HG03565 (cell line): Measurements from ENCODE around the gene BCLAF1.
"Not testable (repeated sequence)": the region's sequence is repeated elsewhere in the genome, so short reads cannot be mapped to it uniquely, and the experiment has no call there.

ENCODE experiments used
- ATAC-seq: cut with Tn5 transposase; IDR thresholded peaks from one replicate; pipeline ENCODE4 v1.9.1; 2021; ENCODE audit warnings: mild to moderate bottlenecking, moderate library complexity; ENCODE audit not compliant: unreplicated experiment

Gene BCLAF1

GRCh38 chr6:136250686-136251008 is 39.0 kb downstream of the BCLAF1 start:
- ATAC-seq = peak; percentile 1

GRCh38 chr6:136249811-136250685 is 39.6 kb downstream of the BCLAF1 start, which contains the start of gene MTFR2:
TSS of gene MTFR2 (minus strand) at chr6:136250311. CDS start at chr6:136249099, 1,212 bp downstream.
- ATAC-seq = peak; percentile 98

GRCh38 chr6:136249336-136249735 is 40.3 kb downstream of the BCLAF1 start:
- no peak for ATAC-seq

GRCh38 chr6:136244061-136244616 is 45.5 kb downstream of the BCLAF1 start:
- ATAC-seq = no peak

GRCh38 chr6:136236466-136237293 is 53.0 kb downstream of the BCLAF1 start:
- ATAC-seq = no peak

GRCh38 chr6:136235233-136235564 is 54.4 kb downstream of the BCLAF1 start:
- no peak for ATAC-seq

GRCh38 chr6:136232701-136233100 is 56.9 kb downstream of the BCLAF1 start:
- ATAC-seq = no peak

- ATAC-seq = no peak
Observed at GRCh38 chr6:136230219-136230853, 59.3 kb downstream of the BCLAF1 start.

- no peak for ATAC-seq
Observed at GRCh38 chr6:136228814-136229213, 60.8 kb downstream of the BCLAF1 start.

GRCh38 chr6:136226674-136227377 is 62.8 kb downstream of the BCLAF1 start:
- ATAC-seq = no peak

- peak; percentile 52 for ATAC-seq
Observed at GRCh38 chr6:136226027-136226673, 63.5 kb downstream of the BCLAF1 start.

- no peak for ATAC-seq
Observed at GRCh38 chr6:136225496-136225895, 64.2 kb downstream of the BCLAF1 start.

GRCh38 chr6:136224974-136225373 is 64.7 kb downstream of the BCLAF1 start:
- not testable (repeated sequence) for ATAC-seq

GRCh38 chr6:136216503-136217401 is 72.9 kb downstream of the BCLAF1 start:
- no peak for ATAC-seq

- ATAC-seq = no peak
Observed at GRCh38 chr6:136213853-136214252, 75.8 kb downstream of the BCLAF1 start.

- no peak for ATAC-seq
Observed at GRCh38 chr6:136213012-136213539, 76.6 kb downstream of the BCLAF1 start.

GRCh38 chr6:136212608-136213007 is 77.0 kb downstream of the BCLAF1 start:
- no peak for ATAC-seq

- no peak for ATAC-seq
Observed at GRCh38 chr6:136210398-136211165, 79.1 kb downstream of the BCLAF1 start.
